NCI-H69 (cell line): ENCODE data around the gene SHB.
"Not testable (repeated sequence)": the region's sequence is repeated elsewhere in the genome, so short reads cannot be mapped to it uniquely, and the experiment has no call there.

ENCODE experiments used
- DNase-seq: peaks from one replicate; lab custom pipeline; 2025; lab: John Stamatoyannopoulos, UW

Gene SHB

DNA sequence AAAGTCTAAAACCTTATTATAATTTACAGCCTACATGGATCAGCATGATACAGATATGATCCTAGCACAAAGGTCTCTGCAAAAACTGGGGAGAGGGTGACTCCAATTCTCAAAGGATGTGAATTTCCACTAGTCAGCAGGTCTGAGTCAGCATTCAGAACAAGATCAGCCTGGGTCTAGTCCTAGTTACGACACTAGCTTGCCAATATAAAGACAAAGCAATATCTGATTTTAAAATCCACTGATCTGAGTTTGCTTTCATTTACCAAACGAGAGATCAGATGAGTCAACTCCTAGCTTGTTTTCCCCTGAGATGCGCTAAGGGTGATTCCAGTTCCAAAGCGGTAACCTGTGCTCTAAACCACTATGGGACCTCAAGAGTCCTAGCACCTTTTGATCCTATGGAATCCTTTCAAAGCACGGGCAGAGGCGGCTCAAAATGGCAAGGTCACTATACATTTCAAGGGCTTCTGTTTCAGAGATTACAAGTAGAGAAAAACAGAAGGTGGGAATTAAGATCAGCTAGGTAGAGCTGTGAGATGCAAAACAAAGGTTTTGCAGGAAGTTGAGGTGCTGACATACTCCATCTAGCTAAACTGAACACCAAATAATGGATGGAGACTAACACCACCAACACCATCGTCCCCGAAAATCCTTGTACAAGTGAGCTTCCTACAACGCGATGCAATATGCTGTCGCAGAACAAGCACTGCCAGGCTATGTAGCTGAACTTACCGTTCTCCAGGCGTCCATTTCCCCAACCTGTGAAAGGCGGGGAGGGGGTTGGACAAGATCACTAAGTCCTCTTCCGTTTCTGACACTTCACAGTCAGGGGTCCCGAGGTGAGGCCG lies 166.0 kb downstream of the SHB start:
- peak; percentile 49 for DNase-seq

- no peak for DNase-seq
These were observed 166.9 kb downstream of the SHB start for GRCh38 chr9:37902131-37902530.

- DNase-seq: no peak
These were observed 170.0 kb downstream of the SHB start for GRCh38 chr9:37899041-37899440.

DNA sequence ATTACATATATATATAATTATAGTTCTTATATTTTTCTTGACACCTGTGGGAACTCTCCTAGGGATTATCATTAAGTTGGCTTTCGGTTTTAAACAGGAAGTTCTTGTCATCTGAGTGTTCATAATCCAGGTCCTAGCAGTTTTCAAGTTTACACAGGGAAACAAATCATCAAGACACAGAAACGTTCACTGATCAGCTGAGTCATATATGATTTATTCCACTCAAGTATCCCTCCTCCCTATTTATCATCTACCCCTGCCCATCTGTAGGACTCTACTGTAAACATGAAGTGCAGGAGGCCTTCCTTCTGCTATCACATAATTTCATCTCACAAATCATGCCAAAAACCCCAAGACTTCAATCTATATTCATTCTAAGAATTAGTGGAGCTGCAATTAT lies 171.4 kb downstream of the SHB start:
- DNase-seq: peak; percentile 33

- DNase-seq: no peak
These were observed 177.0 kb downstream of the SHB start for GRCh38 chr9:37892063-37892462.

GRCh38 chr9:37891042-37891441 lies 178.0 kb downstream of the SHB start:
- DNase-seq: not testable (repeated sequence)

DNA sequence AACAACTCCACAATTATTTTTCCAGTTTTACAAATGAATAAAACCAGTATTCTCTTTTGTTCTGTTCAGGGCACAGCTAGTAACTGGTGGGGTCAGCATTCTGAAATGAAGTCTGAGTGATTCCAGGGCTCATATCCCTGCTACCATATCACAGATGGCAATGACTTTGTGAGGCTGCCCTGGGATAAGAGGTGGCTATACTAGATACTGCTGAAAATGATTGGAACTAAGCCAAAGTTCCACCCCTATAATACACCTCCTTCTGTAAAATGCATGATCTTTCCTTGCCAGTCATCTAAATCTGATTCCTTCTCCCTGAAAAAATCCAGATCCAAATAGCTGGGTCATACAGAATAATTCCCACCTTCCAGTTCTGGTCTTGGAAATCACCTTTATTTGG lies 179.5 kb downstream of the SHB start:
- no peak for DNase-seq

DNA sequence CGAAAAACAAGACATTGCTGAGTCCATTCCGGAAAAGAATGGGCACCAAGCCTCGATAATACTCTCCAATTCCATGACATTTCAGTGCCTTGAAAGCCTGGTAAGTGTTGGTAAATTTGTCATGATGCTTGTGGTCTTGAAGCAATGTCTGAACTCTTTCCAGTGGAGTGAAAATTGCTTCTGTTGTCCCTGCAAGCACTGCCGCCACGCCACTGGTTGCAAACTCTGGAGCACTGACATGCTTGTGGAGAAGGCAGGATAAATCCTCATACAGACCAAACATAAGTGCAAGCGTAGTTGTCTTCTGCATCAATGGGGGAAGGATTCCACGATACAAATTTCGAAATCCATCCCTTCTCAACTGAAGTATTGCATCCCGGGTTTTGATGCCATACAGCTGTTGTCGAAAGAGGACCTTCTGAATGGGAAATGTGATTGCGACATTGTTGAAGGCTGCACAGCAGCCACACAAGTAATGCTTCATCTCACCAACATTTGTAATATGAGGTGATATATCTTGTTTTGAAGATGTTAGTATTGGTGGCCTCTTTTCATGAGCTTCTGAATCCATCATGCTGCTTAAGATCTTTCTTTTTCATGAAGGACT lies 180.9 kb downstream of the SHB start:
- DNase-seq: not testable (repeated sequence)

DNA sequence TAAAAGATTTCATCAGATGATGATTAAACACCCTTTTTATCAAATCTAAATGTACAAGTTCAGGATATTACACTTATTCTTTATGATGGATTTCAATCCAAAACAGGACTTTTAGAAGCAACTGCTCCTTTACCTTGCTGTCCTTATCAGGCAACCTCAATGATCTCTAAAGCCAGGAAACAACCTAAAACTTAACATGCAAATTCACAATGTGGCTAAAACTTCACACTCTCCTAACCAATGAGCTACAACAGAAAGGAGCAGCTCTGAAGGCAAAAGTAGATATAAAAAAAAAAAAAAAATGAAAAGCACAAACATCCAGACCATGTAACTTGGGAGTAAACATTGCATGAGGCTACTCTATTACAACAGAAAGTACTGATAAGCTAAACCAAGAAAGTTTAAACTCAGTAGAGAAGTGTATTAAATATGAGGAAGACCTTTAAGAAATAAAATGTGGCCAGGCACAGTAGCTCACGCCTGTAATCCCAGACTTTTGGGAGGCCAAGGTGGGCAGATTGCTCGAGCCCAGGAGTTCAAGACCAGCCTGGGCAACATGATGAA lies 188.0 kb downstream of the SHB start:
- DNase-seq: no peak

DNA sequence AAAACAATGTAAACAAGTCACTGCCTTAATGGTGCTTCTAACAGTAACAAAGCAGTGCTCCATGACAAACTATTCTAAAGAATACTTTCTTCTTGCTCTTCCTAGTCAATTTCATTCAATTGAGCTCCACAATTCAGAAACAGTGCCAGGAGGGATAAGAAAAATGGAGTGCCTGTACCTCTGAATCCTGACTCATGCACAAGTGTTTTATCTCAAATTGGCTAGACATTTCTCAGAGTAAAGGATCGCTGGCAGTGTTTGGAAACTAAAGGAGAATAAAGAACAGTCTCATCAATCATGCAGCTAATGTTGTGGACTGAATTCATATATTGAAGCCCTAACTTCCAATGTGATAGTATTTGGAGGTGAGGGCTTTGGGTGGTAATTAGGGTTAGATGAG lies 192.7 kb downstream of the SHB start:
- no peak for DNase-seq

- no peak for DNase-seq
These were observed 195.1 kb downstream of the SHB start for GRCh38 chr9:37873955-37874354.

DNA sequence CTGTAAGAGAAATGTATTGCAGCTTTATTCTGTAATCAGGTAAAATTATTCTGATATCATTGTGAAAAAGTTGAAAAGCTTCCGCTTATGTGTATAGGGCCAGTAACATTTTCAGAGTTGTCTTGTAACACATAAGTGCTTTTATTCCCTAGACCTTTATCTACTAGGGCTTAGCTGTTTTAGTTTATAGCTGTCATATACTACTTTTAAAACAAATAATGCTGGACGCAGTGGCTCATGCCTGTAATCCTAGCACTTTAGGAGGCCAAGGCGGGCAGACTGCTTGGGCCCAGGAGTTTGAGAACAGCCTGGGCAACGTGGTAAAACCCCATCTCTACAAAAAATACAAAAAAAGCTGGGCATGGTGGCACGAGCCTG lies 198.2 kb downstream of the SHB start:
- no peak for DNase-seq

GRCh38 chr9:37870081-37870798 lies 198.8 kb downstream of the SHB start:
- DNase-seq: no peak
